CD4-positive, alpha-beta T cell treated with Interleukin-6 for 4 hours (primary cell): ENCODE results near the gene COL4A2.

Source experiments
- DNase-seq: peaks from one replicate; pipeline ENCODE4 v3.0.0-alpha.2; 2020; ENCODE audit warnings: mixed read lengths

Gene COL4A2

DNA sequence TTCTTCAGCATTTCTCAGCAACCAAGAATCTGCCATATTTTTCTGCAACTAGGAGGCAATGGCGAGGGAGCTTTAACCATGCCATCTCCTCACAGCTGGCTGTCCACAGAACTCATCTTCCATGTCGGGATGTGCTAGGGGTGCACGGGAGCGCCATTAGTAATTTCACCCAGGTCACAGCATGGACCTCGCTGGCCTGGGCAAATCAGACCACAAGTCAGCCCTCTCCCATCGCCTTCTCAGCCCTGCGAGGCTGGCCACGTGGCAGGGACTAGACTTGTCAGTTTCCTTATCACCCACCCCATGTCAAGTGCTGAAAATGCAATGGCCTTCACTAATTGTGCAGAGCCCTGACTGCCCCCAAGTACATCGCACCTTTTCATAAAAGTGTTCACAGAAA is 15.8 kb upstream of the COL4A2 start:
- DNase-seq, result no peak

DNA sequence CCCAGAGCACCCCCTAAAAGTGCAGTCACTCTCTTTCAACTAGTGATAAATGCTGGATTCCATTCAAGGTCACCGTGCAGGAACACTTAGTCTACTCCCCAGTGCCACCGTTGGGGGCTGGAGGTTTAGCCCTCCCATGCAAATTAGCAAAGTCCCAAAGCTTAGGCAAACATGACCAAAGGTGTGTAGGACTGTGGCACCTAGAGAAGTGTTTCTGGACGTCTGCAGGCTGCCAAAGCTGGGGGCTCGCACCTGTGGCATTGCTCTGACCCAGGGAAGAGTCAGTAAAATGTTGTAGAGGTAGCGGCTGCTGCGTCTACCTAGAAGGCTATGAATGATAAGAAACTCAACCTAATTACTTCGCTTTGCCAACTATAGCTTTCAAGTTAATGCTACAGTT is 14.0 kb upstream of the COL4A2 start:
- DNase-seq, result no peak

DNA sequence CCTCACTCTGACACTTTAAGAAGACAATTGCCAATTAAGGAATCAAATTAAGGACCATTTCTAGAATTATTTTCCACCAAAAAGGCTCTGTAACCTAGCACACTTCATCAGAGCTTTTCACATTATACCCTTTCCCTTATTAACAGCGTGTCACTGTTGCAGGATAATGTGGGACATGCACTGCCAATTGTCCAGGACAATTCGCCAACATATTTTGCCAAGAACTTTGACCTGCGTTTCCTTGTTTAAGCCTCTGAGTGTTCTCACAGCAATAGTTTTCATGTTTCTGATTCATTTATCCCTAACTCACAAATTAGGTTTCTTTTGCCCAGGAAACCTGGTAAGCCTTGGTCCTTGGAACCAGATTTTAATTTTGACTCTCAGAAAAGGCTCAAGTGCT is 13.4 kb upstream of the COL4A2 start:
- DNase-seq, result no peak

DNA sequence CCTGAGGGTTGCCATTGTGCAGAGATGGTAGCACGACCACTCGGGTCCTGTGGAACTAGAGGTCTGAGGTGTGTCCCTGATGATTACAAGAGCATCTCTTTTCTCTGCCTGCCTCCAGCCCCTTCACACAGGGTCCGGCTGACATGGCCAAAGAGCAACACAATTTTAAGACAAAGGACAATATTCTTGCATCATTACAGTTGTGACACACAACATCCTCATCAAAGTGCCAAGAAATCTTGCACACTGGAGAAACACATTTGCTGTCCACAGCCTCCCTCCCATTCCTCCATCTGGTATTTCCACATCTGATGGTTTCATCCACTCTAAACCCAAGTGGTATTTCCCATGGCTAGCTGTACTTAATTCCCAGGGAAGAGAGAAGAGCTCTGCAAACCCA is 12.9 kb upstream of the COL4A2 start:
- no peak for DNase-seq

DNA sequence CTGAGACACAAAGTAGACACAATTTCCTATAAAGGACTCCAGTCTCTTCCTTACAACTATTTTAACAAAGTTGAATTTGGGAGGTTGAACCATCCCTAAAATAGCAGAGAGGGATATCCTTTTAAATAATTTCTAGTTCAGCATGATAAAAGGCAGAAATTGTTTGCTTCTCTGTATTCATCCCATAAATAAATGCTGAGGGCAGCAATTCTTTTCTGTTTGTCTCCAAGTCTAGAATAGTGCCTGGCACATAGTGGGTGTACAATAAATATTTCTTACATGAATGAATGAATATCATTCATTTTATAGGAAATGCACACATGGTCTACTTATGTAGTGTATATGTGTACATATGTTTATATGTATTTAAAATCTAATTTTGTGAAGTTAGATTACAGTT is 12.5 kb upstream of the COL4A2 start:
- no peak for DNase-seq

DNA sequence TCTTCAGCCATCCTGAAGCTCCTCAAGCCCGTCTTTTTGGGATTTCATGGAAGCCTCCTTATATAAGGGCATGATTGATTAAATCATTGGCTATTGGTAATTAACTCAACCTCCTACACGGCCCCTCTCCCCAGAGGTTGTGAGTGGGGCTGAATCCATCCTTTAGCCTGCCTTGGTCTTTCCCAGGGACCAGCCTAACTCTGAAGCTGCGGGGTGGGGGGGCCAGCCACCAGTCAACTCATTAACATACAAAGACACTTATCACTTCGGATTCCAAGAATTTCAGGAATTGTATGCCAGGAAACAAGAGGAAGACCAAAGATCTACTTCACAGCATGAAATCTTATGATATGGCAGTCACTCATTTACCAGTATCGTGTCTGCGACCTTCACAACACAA is 10.1 kb upstream of the COL4A2 start:
- DNase-seq, result no peak

DNA sequence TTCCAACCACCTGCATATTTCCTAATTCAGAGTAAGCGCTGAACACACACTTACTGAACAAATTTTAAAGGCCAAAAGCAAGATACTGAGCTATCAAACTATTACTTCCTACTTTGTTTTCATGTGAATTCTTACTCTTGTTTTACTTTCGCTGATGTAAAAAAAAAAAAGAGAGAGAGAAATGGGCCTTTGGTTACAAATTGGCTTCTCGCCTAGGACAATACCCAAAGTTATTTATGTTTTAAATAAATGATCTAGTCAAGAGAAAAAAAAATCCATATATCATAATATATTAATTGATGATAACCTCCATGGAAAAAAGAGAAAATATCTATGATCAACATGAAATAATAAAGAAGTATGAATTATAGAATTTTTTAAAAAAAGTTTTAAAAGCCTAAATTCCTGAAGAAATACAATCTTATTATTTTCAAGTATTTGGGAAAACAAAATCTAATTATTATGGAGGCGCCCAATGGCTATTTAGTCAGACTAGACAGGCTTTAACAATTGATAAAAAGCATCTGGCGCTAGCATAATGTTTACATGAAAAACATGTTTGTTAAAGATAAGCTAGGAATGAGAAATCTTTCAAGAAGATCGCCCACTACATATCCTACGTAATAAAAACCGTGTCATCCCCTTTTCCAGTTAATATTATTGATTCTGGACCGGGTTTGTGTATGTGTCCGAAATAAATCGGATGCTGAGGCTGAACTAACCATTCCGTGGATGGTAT is 9.1 kb upstream of the COL4A2 start:
- DNase-seq, result no peak

DNA sequence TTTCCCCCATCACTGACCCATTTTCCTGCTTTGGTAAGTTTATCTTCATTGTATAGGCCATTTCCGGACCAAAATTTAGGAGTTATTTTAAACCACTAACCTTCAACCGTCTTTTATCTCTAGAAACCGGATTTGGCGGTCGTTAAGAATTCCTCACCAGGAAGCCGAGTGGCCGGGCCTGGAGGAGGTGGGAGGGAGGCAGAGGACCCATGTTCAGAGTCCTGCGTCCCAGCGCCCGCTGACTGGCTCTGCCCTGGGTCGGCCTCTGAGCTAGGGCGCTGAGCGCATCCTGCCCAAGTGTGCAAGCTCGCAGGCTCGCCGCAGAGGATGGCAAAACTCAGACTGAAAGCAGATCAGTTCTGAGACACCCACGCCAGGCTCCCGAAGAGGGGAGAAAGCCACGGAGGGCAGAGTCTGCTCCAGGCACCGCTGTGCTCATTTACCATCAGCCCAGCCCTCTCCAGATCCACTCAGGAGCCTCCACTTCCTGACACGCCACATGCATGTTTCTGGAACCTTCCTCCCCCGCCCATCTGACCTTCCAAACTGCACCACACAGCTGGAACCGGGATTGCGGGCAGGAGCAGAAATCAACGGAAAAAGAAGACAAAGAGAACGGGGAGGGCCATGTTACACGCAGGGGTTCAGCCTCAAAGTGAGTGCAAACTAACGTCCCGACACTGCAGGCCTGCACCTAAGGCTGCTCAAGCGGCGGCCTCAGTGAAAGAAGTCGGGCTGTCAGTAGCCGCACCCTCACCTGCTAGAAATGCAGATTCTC is 8.4 kb upstream of the COL4A2 start:
- DNase-seq, result no peak

DNA sequence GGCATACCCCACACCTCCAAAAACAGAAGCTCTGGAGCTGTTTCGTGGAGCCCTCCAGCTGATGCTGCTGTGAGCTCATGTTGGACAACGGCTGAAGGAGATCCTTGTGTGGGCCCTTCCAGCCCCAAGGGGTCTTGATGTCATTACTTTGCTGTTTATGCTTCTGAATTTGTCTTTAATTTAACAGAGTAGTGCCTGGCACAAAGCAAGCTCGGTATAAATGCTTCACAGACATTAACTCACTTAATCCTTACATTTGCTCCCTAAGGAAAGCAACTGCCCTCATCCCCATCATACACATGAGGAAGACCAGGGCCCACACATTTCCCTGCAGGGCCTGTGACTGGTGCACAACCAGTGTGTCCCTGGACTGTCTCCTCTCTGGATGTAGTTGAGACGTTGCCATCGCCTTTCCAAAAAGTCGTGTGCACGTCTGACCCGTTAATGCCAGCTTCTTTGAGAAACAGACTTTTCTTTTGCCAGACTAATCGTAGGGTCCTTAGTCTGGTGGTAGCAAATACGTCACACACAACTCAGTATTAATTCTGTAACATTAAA is 7.7 kb upstream of the COL4A2 start:
- DNase-seq, result no peak

DNA sequence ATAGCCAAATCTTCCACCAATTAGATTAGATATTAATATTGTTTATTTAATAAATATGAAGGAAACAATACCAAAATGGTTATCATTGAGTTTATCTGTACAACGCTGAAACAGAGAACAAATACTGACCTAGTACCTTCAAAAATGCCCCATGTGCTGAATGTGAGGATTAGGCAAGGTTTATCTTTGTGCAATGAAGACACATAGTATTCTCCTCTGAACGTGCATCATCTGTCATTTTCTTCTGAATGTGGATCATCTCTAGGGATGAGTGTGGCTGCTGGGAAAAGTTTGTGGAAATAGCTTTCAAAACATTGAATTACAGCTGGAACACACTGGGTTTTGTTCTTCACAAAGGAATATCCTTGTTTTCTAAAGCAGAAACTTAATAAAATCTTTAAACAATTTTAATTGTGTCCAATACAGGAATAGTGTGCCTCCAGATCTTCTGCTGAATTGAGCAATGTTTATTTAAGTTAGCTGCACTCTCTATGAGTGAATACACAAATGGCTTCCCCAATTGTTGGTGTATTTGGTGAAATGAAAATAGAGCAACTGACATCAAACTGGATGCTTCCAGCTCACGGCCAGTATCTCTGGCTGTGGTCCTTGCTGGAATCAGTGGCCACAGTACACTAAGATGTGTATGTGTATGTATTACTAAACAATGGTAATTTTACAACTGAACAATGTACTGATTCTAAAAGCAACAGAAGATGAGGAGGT is 6.8 kb upstream of the COL4A2 start:
- DNase-seq, result no peak

DNA sequence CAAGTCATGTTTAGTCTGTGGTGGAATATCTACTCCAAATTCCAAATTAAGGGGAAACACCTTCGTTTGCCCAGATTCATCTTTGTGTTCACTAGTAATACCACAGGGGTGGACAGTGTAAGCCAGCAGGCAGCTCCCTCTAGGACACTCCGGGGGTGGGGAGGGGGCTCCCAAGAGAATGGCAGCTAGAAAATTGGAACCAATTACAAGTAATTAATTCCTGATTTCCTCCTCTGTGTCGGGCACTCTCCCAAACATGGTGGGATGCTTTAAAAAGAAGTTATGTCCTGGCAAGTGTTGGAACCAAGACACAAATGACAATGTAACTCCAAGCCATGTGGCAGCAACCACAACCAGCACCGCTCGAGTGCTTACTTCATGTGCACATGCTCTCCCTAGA is 6.0 kb upstream of the COL4A2 start:
- DNase-seq, result no peak

DNA sequence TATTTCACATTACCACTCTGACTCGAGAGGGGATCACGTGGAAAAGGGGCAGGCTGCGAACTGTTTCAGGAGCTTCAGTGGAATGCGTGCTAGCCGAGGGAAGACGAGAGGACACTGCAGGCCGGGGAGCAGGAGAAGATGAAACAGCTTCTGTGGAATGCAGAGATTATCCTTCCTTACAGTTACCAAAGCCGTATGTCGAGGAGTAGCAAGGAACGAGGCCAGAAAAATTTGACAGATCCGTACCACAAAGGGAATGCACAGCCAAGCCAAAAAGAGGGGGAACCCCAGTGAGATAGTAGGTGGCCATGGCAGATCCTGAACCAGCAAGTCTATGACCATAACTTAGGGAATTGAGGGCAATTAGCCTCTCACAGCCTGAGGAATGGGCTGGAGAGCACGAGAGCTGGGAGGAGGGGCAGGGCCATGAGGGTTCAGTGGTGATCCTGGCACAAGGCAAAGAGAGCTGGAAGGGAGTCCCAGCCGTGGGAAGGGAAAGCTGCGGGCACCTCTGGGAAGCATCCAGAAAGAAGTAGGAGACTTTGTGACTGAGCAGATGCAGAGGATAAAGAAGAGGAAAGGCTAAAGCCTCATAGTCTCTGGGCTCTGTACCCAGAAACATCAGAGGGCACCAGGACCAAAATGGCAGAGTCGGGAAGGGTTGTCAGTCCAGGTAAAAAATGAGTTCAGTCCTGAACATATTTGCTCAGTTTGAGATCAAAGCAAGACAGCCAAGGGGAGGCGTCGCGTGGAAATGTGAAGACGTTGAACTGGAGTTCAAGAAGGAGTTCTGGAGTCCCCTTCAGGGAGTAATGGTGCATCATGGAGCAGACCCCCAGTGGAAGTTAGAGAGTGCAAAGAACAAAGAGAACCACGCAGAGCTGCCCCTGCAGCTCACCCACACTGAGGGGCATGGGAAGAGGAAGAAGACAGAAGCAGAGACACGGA is 5.2 kb upstream of the COL4A2 start:
- DNase-seq, result no peak

DNA sequence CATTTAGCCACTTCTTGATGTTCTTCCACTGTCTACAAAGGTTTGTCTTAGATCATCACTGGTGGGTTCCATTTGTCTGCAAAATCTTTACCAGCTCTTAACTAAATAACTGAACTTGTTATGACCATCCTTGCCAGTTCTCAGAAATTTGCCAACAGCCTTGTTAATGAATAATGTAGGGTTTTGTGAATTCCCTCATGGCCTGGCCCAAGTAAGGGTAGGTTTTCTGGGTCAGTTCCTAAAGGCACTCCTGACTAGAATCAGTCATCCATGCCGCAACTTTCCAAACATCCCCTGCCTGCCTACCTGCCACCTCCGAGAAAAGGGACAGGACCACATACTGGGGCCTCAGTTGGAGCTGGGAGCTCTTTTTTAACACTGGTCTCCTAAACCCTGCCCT is 4.1 kb upstream of the COL4A2 start:
- DNase-seq, result no peak

DNA sequence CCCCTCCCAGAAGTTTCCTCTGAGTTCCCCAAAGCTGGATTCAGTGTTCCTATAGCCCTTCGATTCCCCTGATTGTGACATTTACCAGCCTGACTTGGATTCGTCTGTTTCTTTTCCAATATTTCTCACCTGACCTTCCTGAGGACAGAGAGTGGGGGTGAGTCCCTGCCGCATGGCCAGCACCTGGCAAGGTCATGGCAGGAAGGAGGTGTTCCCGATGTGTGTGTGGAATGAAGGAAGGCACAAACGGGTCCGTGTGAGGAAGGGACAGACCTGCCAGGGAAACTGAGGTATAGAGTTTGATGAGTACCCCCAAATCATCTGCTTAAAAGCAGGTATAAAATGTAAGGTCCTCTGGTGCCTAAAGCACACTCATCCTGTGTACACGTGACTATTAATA is 3.4 kb upstream of the COL4A2 start:
- no peak for DNase-seq

DNA sequence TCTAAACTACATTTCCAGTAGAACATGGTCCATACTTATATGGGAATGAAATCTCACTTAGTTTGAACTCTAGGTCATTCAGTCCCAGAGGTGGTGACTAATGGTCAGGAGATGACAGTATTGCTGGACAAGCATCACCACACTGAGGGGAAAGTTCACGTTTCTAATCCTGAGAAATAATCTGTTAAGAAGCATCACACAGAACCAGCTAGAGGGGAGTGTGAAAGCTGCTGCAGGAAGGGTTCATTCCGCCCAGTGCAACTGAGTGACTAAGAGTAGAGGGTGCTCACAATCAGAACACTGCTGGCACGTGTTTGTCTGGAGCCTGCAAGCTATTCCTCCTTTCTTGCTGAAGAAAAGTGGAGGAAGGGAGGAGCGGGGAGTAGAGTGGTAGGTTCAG is 2.8 kb upstream of the COL4A2 start:
- DNase-seq, result no peak

DNA sequence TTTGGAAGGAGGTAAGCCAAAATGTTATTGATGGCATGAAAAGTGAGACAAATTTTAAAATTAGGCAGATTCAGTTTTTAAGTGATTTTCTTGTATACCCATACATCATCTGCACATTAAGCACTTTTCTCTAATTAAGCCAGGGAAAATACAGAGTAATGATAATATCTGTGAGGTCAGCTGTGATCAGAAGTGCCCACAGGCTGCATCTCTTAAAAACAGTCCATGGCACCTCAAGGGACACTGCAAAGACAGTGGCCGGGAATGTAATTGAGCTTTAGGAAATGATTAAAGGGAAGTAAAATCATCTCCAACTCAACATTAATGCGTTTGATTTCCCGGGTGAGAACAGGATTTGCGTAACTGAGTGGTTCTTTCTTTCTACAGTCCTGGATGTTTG is 2.1 kb upstream of the COL4A2 start:
- DNase-seq, result no peak

DNA sequence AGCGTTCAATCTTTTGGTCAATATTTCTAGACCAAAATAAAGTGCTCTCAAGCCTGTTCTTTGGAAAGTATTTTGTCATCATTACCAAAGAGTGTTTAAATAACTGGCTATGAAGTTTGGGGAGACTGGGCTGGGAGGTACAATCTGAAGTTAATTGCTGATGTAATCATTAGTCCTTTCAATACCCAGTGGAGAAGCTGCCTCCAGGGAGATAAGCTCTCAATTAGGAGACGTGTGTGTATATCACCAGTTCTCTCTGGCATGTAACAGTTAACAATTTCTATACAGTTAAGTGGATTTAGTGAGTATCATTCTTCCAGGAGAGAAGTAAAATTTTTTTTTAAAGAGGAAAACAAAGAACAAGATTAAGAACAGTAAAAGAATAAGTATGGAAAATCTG is 1.5 kb upstream of the COL4A2 start:
- no peak for DNase-seq

DNA sequence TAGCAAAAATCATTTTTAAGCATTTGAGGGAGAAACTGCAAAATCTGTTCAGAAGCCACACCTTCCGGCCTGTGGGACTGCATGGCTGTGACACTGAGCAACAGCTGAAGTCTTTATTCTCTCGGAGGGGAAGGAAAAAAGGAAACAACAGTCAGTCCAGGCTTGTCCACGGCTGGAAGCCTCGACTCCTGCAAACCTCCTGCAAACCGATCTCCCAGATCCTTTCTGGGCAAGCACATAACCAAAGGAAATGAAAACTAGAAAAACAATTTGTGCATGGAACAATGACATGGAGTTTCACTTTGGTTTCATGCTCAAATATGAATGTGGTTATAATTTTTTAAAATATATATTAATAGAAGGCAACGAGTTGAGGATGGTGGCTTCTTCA is 1.1 kb upstream of the COL4A2 start:
- no peak for DNase-seq

DNA sequence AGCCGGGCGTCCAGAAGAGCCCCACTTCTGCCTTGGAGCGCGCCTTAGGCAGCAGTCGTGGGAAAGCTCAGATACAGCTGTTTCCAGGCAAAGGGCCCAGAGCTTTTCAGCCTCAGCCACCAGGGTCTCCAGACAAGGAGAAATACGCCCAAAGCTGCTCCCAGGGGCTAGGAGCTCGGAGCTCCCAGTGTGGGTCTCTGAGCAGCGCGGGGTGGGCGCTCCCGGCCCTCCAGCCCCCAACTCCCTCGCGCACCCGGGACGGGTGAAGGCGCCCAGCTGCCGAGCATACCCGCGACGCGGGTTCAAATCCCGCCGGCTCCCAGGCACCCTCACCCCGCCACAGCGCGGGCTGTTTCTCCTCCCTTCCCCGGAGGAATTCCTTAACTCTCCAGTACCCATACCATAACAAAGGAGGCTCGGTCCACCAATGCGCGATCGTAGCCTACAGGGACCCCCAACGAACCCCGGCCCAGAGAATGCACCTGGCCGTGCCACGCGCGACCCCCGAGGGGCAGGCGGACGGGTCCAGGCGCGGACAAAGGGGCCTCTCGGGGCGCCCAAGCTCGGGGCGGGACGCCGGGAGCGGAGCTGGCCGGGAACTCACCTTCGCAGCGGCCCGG is 634 bp upstream of the COL4A2 start:
- no peak for DNase-seq

DNA sequence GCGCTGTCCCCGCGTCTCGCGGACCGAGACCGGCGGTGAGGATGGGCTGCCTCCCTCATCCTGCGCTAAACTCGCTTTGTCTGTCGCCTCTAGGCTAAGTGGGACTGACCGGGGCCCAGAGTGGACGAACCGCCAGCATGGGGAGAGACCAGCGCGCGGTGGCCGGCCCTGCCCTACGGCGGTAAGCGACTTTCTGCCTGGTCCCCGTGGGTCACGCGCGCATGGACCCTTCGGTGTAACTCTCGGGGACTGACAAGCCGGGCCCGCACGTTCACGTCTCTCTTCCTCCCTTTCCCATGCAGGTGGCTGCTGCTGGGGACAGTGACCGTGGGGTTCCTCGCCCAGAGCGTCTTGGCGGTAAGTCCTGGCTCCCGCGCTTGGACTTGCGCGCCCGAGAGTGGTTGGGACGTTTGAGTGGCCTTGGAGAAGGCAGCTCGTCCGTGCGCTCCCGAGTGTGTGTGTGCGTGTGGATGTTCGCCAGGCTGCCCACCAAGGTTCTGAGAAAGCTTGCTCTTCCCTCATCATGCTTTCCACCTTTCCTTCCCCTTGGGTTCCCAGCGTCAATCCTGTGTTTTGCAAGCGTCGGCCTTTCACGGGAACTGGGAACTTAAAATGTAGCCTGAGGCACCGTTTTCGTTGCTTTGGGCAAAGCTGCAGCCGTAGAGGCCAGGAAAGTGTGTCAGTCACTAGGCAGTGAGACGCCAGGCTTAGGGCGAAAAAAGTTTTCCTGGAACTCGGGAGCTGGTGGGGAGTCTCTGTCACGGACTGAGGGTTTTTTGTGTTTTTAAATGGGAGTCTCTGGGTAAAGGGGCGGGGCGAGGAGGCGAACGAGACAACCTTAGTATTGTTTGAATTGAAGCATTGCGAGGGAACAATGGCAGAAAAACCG is 927 bp downstream of the COL4A2 start:
- DNase-seq, result no peak
